CD4-positive, alpha-beta T cell (primary cell): Measurements from ENCODE around the gene SPOCK1. TPM values are rescaled to one million over a fixed set of nuclear protein-coding genes. Genes with fewer than 3 reads are reported as not detected.

Experiments used
- ATAC-seq: fragments of 200-7000 bp; cut with Tn5 transposase; one replicate; pipeline ENCODE4 v1.10.0; 2022; ENCODE audit warnings: mild to moderate bottlenecking; ENCODE audit not compliant: poor library complexity
- CTCF ChIA-PET: fragments of 350-600 bp; sonication (Branson Sonifier 250); formaldehyde crosslinking; loops from one replicate; lab custom pipeline; 2021; ENCODE audit warnings: antibody characterized with exemption, inconsistent platforms; lab: Charles Lee
- POLR2A ChIA-PET: fragments of 350-600 bp; sonication (Branson Sonifier 250); formaldehyde crosslinking; loops from one replicate; lab custom pipeline; 2021; ENCODE audit warnings: antibody characterized with exemption, inconsistent platforms; lab: Charles Lee
- DNase-seq, 14 experiments: peaks; one replicate each; pipeline ENCODE4 v3.0.0-alpha.2; 2013 to 2020; ENCODE audit warnings: mixed read lengths in 2 of 14
- H3K27ac ChIP-seq, 2 donors: one replicate each; pipeline versions ENCODE4 v1.5.1 to v1.7.0; 2013; ENCODE audit warnings: low read length in 2 of 2, low read depth in 1 of 2, mild to moderate bottlenecking in 1 of 2
- H3K27me3 ChIP-seq, 2 experiments: 1 replicate in 1 of 2; 2 replicates in 1 of 2; pipeline versions ENCODE4 v1.6.1 to v1.7.0; 2013; ENCODE audit warnings: low read length in 2 of 2, control low read depth in 1 of 2, mild to moderate bottlenecking in 1 of 2, moderate library complexity in 1 of 2; ENCODE audit not compliant: insufficient read depth in 2 of 2, control insufficient read depth in 1 of 2
- H3K36me3 ChIP-seq: one replicate; pipeline ENCODE4 v1.6.1; 2013; ENCODE audit warnings: low read length, control low read depth; ENCODE audit not compliant: insufficient read depth
- H3K4me1 ChIP-seq: one replicate; pipeline ENCODE4 v1.6.1; 2013; ENCODE audit warnings: low read length, control low read depth; ENCODE audit not compliant: insufficient read depth
- H3K4me3 ChIP-seq: one replicate; pipeline ENCODE4 v1.5.1; 2013; ENCODE audit warnings: mild to moderate bottlenecking, low read length, moderate library complexity
- H3K9me3 ChIP-seq, 2 experiments: 1 replicate in 1 of 2; 2 replicates in 1 of 2; pipeline versions ENCODE4 v1.6.1 to v1.7.0; 2013; ENCODE audit warnings: low read length in 2 of 2, mild to moderate bottlenecking in 2 of 2, control low read depth in 1 of 2, moderate library complexity in 1 of 2; ENCODE audit not compliant: control insufficient read depth in 1 of 2, insufficient read depth in 1 of 2
- H3K27ac Mint-ChIP-seq: one replicate; pipeline ENCODE4 v1.8.0; 2020; ENCODE audit warnings: mixed read lengths
- H3K27me3 Mint-ChIP-seq: one replicate; pipeline ENCODE4 v1.8.0; 2021; ENCODE audit warnings: mixed read lengths
- H3K36me3 Mint-ChIP-seq: one replicate; pipeline ENCODE4 v1.8.0; 2021; ENCODE audit warnings: low read depth, mixed read lengths
- H3K4me1 Mint-ChIP-seq: one replicate; pipeline ENCODE4 v1.8.0; 2021; ENCODE audit warnings: low read depth, mixed read lengths
- H3K4me3 Mint-ChIP-seq: one replicate; pipeline ENCODE4 v1.8.0; 2020; ENCODE audit warnings: mild to moderate bottlenecking, mixed read lengths
- H3K9me3 Mint-ChIP-seq: one replicate; pipeline ENCODE4 v1.8.0; 2020; ENCODE audit warnings: mixed read lengths
- CTCF ChIP-seq: fragments of 200-600 bp; IDR thresholded peaks from one replicate; pipeline ENCODE4 v1.8.0; 2022; ENCODE audit warnings: antibody characterized with exemption, mild to moderate bottlenecking
- intact Hi-C, 2 experiments: fragments of 100-400 bp; cut with DNase I in 1 of 2; cut with micrococcal nuclease in 1 of 2; formaldehyde crosslinking; loops; one replicate each; pipeline versions ENCODE4 v1.15.1 to v1.9.0; 2023 to 2025; cut with DNase I, micrococcal nuclease
- total RNA-seq, 174 experiments: library from RNA in 2 of 174; stranded (reverse) in 2 of 174; gene quantifications; one replicate each; pipeline ENCODE4 v1.2.3 and lab custom pipeline; 2021 to 2026

The SPOCK1 gene
- total RNA-seq, 2 experiments from 2014 or later: not detected

- peaks cover 20 to 37% of the 10 kb centered on the region in 2 experiments for H3K27me3 ChIP-seq
- H3K4me1 ChIP-seq: peaks cover 6% of the 10 kb centered on the region
- peaks cover 41% of the 10 kb centered on the region for H3K27me3 Mint-ChIP-seq
- ATAC-seq (no peak), DNase-seq (no peak)
- POLR2A ChIA-PET: no interaction called here
- no peak overlapping the region for H3K27ac Mint-ChIP-seq
- H3K36me3 ChIP-seq: no peaks in the 10 kb centered on the region
- H3K4me3 Mint-ChIP-seq: no peak overlapping the region
- intact Hi-C loops: loop anchor here (5.0 to 10.0 kb wide), 3 partner anchors 174 to 1611 kb away; no protein-coding TSS in a partner anchor
- no peaks in the 10 kb centered on the region for H3K9me3 Mint-ChIP-seq
- no peaks in the 10 kb centered on the region for H3K4me1 Mint-ChIP-seq
- H3K4me3 ChIP-seq: no peak overlapping the region
- no peak for TF ChIP-seq CTCF
- no peaks in the 10 kb centered on the region for H3K36me3 Mint-ChIP-seq
- H3K27ac ChIP-seq: no peak overlapping the region
- H3K9me3 ChIP-seq: peaks cover 0 to 8% of the 10 kb centered on the region in 2 experiments
- CTCF ChIA-PET: no interaction called here
Observed at GRCh38 chr5:137498301-137498735, 808 bp downstream of the SPOCK1 start.

GRCh38 chr5:137497396-137498290, 1.5 kb downstream of the SPOCK1 start:
- H3K4me3 ChIP-seq: no peak overlapping the region
- no peaks in the 10 kb centered on the region for H3K36me3 Mint-ChIP-seq
- H3K36me3 ChIP-seq: no peaks in the 10 kb centered on the region
- peaks cover 0 to 8% of the 10 kb centered on the region in 2 experiments for H3K9me3 ChIP-seq
- ChIA-PET POLR2A (no interaction called here), CTCF (no interaction called here)
- H3K4me1 ChIP-seq: peaks cover 6% of the 10 kb centered on the region
- H3K27ac Mint-ChIP-seq: no peak overlapping the region
- no peak for TF ChIP-seq CTCF
- DNase-seq (no peak), ATAC-seq (no peak)
- intact Hi-C loops: loop anchor here (5.0 to 10.0 kb wide), 3 partner anchors 173 to 1610 kb away; no protein-coding TSS in a partner anchor
- H3K27me3 Mint-ChIP-seq: peaks cover 43% of the 10 kb centered on the region
- H3K9me3 Mint-ChIP-seq: no peaks in the 10 kb centered on the region
- H3K27ac ChIP-seq: no peak overlapping the region
- no peak overlapping the region for H3K4me3 Mint-ChIP-seq
- no peaks in the 10 kb centered on the region for H3K4me1 Mint-ChIP-seq
- peaks cover 20 to 37% of the 10 kb centered on the region in 2 experiments for H3K27me3 ChIP-seq

DNA sequence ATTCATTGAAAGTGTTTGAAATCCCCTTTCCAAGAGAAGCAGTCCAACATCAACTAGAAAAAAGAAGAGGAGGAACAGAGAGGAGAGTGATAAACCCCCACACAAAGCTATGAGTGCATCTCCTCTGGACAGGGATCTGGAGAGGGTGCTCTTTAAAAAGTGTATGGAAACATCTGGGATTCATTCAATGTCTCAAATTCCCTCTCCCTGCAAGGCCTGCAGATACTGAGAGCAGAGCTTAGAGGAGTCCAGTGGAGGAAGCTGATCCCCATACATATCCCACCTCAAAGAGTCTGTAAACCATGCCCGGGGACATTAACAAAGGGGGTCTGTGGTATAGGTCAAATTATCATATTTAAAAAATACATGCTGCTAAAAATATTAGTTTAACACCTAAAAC, 2.2 kb downstream of the SPOCK1 start:
- peaks cover 20 to 37% of the 10 kb centered on the region in 2 experiments for H3K27me3 ChIP-seq
- no peak overlapping the region for H3K27ac ChIP-seq
- Mint-ChIP-seq H3K4me3 (no peak overlapping the region), H3K9me3 (no peaks in the 10 kb centered on the region), H3K36me3 (no peaks in the 10 kb centered on the region), H3K27me3 (peaks cover 43% of the 10 kb centered on the region), H3K27ac (no peak overlapping the region), H3K4me1 (no peaks in the 10 kb centered on the region)
- ChIA-PET CTCF (no interaction called here), POLR2A (no interaction called here)
- no peak overlapping the region for H3K4me3 ChIP-seq
- H3K9me3 ChIP-seq: peaks cover 0 to 8% of the 10 kb centered on the region in 2 experiments
- H3K36me3 ChIP-seq: no peaks in the 10 kb centered on the region
- TF ChIP-seq CTCF: no peak
- intact Hi-C loops: loop anchor here (5.0 to 10.0 kb wide), 3 partner anchors 172 to 1610 kb away; no protein-coding TSS in a partner anchor
- DNase-seq (no peak), ATAC-seq (no peak)
- peaks cover 6% of the 10 kb centered on the region for H3K4me1 ChIP-seq
